ENCODE data around the gene IMMP2L. TPM values are rescaled to one million over a fixed set of nuclear protein-coding genes. Genes with fewer than 3 reads are reported as not detected.

IMMP2L gene
- total and polyA plus RNA-seq, 2 of the 13 experiments (the other 11 are each of a cell fraction or from before 2014, with no cell fraction given): 7.8 to 16.9 TPM

GRCh38 chr7:111089822-111090426 lies 472.4 kb downstream of the IMMP2L start:
- POLR2A ChIA-PET: no interaction called here
- in situ Hi-C loops (cut with HindIII; ENCODE audit: extremely low pct_ligation_motif_present, low pct_unique_long_range_greater_than_20kb): loop anchor here (5.0 to 25.0 kb wide), 3 partner anchors 397 to 1003 kb away; no protein-coding TSS in a partner anchor
- H3K27me3 ChIP-seq (ENCODE audit: control insufficient read depth in 1 of 2, insufficient read depth in 2 of 2, low read length in 2 of 2): no peaks in the 10 kb centered on the region
- no TSS peak for BruUV-seq (replicated peaks)
- H3K4me1 ChIP-seq (ENCODE audit: insufficient read depth, low read length): no peaks in the 10 kb centered on the region
- no peak for TF ChIP-seq YY1 (IDR thresholded peaks at IDR 0.05; ENCODE audit: insufficient read depth, insufficient replicate concordance, low read depth, low read length)
- no peak for TF ChIP-seq ZNF564 (CRISPR knock-in tag; IDR thresholded peaks at IDR 0.05)
- TF ChIP-seq TIGD3 (CRISPR knock-in tag; IDR thresholded peaks at IDR 0.05; ENCODE audit: borderline replicate concordance): no peak
- peak; percentile 54 for TF ChIP-seq CTCF (CRISPR knock-in tag; IDR thresholded peaks at IDR 0.05)
- no peak for TF ChIP-seq ZNF180 (CRISPR knock-in tag; IDR thresholded peaks at IDR 0.05; ENCODE audit: borderline replicate concordance, low read depth)
- TF ChIP-seq STAG1 (CRISPR knock-in tag; IDR thresholded peaks at IDR 0.05): peak; percentile 44
- no peak for TF ChIP-seq MEIS1 (CRISPR knock-in tag; IDR thresholded peaks at IDR 0.05; ENCODE audit: borderline replicate concordance)
- TF ChIP-seq SMC3 (IDR thresholded peaks at IDR 0.05; ENCODE audit: low read length): peak; percentile 66
- TF ChIP-seq ARID2 (CRISPR knock-in tag; IDR thresholded peaks at IDR 0.05; ENCODE audit: borderline replicate concordance): no peak
- no peak for TF ChIP-seq GZF1 (CRISPR knock-in tag; IDR thresholded peaks at IDR 0.05)
- no peak for TF ChIP-seq ATRX (CRISPR knock-in tag; IDR thresholded peaks at IDR 0.05; ENCODE audit: borderline replicate concordance)
- FAIRE-seq: peak; percentile 28
- ATAC-seq: peak; percentile 45
- no peak overlapping the region for H3K4me2 ChIP-seq (ENCODE audit: low read depth, low read length)
- WGBS (ENCODE audit: low lambda C conversion rate): 2% methylated on average over 1 of the region's 1 CpG
- no peak overlapping the region for H3K27ac ChIP-seq (ENCODE audit: extremely low read length, insufficient read depth, low read length)
- intact Hi-C loops (cut with micrococcal nuclease; ENCODE audit: unreplicated experiment): loop anchor here (1.0 to 10.0 kb wide), 4 partner anchors 255 to 645 kb away; partner anchors contain the start of gene IMMP2L
- H3K4me3 ChIP-seq (replicated peaks in 1 of 3; ENCODE audit: insufficient read depth in 1 of 3, low read depth in 2 of 3, low read length in 3 of 3): no peak overlapping the region
- H3K9me3 ChIP-seq (ENCODE audit: low read length): no peaks in the 10 kb centered on the region
- H4K20me1 ChIP-seq (ENCODE audit: insufficient read depth, low read length): no peaks in the 10 kb centered on the region
- no peak overlapping the region for H3K9ac ChIP-seq (ENCODE audit: insufficient read depth, low read depth, low read length)
- DNase-seq (ENCODE audit: low spot score): peak; percentile 40
- H3K36me3 ChIP-seq (replicated peaks in 1 of 2; ENCODE audit: control insufficient read depth in 1 of 2, insufficient read depth in 2 of 2, low read length in 2 of 2): no peaks in the 10 kb centered on the region
- CTCF ChIA-PET (ENCODE audit: low intra/inter-chr PET ratio, low total read pairs): interaction anchor here (1.0 to 1.8 kb wide), 3 partner anchors 397 to 645 kb away, joined by 3 to 11 read pairs (median 8); no protein-coding TSS in a partner anchor
- no peaks in the 10 kb centered on the region for H3K79me2 ChIP-seq (ENCODE audit: insufficient read depth, low read length)
- H2AFZ ChIP-seq (ENCODE audit: low read length): no peak overlapping the region

Data from HepG2 (cell line).